HG03442 (cell line): ENCODE results near the gene DHX32.
"Not testable (repeated sequence)": the region's sequence is repeated elsewhere in the genome, so short reads cannot be mapped to it uniquely, and the experiment has no call there.

ENCODE experiments used
- ATAC-seq: cut with Tn5 transposase; IDR thresholded peaks from one replicate; pipeline ENCODE4 v1.9.1; 2021; ENCODE audit warnings: mild to moderate bottlenecking, moderate library complexity; ENCODE audit not compliant: unreplicated experiment

DHX32 gene, protein sequence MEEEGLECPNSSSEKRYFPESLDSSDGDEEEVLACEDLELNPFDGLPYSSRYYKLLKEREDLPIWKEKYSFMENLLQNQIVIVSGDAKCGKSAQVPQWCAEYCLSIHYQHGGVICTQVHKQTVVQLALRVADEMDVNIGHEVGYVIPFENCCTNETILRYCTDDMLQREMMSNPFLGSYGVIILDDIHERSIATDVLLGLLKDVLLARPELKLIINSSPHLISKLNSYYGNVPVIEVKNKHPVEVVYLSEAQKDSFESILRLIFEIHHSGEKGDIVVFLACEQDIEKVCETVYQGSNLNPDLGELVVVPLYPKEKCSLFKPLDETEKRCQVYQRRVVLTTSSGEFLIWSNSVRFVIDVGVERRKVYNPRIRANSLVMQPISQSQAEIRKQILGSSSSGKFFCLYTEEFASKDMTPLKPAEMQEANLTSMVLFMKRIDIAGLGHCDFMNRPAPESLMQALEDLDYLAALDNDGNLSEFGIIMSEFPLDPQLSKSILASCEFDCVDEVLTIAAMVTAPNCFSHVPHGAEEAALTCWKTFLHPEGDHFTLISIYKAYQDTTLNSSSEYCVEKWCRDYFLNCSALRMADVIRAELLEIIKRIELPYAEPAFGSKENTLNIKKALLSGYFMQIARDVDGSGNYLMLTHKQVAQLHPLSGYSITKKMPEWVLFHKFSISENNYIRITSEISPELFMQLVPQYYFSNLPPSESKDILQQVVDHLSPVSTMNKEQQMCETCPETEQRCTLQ

DNA sequence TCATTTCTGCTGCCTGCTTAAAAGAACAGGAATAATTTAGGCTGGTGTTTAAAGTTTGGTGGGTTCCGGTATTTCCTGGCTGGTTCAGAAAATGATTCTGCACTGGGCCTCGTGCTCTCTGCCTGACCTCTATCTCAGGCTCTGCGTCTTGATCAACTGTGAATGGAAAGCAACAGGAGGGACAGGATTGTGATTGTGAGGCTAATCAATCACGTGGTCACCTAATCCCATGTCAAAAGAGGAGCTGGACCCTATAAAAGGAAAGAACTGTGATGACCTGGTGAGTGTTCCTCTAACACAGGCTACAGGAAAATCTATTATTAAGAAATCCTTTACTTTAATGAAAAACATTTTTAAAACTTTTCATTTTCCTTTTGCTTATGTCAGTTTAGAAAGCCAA, at the start of gene DHX32:
Gene DHX32 (minus strand): TSS at position 101 of the 400 bp plus-strand sequence. CDS start 468 bp downstream, outside the sequence.
- no peak for ATAC-seq

- no peak for ATAC-seq
These were observed 48.5 kb upstream of the DHX32 start for GRCh38 chr10:125929618-125930017.

DNA sequence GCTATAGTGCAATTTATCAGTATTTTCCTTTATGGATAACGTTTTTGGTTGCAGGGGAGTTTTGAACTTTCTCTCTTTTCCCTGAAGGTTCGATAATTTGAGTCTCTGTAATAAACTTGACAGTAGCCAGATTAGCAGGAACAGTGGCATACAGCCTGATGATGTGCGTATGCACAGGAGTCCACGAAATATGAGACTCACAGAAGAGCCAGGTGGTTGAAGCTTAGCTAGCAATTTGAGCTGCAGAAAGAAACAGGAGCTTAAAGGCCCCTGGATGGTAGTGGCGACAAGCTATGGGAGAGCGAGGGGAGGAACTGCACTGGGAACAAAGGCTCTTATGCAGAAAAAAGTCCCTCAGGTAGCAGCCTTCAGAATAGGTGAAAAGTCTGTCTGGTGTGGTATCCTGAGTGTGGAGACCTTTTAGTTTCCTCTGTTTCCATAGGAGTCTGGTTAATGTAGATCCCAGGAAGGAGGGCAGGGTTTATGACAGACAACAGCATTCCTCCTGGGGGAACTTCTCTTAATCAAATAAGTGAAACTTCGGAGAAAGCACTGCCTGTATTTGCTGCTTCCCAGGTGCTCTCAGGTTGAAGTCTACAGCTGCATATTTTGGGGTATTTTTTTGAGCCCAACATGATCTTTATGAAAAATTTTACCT, 48.0 kb upstream of the DHX32 start:
- ATAC-seq = no peak

- not testable (repeated sequence) for ATAC-seq
These were observed 46.2 kb upstream of the DHX32 start for GRCh38 chr10:125927265-125927664.

DNA sequence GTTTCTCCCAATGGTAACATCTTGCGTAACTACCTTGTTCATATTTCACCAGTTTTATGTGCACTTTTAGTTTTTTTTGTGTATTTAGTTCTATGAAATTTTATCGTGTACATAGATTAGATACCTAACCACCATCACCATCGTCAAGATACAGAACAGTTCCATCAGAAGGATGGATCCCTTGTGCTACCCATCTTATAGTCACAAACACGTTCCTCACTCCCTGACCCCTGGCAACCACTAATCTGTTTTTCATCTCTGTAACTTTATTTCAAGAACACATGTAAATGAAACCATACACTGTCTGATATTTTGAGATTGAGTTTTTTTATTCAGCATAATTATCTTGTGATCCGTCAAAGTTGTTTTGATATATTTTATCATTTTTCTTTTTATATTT, 45.2 kb upstream of the DHX32 start:
- ATAC-seq = no peak

- ATAC-seq = no peak
These were observed 44.3 kb upstream of the DHX32 start for GRCh38 chr10:125925262-125925834.

DNA sequence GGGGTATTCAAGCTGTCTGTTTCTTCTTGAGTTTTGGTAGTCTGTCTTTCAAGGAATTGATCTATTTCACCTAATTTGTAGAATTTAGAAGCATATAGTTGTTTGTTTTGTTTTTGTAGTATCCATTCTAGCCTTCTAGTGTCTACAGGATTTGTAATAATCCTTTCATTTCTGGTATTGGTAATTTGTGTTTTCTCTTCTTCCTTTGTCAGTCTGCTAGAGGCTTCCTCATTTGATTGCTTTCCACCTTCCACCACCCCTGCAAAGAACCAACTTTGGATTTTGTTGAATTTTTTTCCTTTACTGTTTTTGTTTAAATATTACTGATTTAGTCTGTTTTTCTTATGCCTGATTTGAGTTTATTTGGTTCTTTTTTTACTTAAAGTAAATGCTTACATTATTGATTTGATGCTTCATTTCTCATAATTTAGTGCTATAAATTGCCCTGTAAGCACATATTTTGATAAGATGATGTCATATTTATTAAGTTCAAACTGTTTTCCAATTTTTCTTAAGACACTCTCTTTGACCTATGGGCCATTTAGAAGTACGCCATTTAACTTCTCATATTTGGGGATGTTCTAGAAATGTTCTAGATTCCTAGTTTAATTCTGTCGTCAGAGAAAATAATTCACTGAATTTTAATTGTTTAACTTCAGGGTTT, 40.7 kb upstream of the DHX32 start:
- not testable (repeated sequence) for ATAC-seq

GRCh38 chr10:125917704-125918361, 36.7 kb upstream of the DHX32 start:
- ATAC-seq = not testable (repeated sequence)

DNA sequence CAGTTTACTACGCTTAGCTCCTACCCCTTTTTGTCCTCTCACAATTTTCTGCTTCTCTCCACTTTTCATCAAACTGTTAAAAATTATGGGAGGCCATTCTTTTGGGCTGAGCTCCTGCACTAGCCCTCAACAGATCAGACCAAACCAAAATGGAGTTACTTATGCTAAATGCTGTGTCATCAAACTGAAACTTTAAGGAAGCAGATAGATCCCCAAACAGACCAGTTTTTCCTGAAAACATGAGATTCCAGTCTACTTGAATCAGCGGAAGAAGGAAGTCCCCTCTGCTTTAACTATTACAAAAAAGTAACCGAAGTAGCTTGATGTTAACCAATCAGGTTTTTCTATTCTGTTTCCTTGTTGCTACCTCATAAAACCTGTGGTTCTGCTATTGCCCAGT, 35.9 kb upstream of the DHX32 start:
- no peak for ATAC-seq

GRCh38 chr10:125913277-125913676, 32.2 kb upstream of the DHX32 start:
- not testable (repeated sequence) for ATAC-seq

DNA sequence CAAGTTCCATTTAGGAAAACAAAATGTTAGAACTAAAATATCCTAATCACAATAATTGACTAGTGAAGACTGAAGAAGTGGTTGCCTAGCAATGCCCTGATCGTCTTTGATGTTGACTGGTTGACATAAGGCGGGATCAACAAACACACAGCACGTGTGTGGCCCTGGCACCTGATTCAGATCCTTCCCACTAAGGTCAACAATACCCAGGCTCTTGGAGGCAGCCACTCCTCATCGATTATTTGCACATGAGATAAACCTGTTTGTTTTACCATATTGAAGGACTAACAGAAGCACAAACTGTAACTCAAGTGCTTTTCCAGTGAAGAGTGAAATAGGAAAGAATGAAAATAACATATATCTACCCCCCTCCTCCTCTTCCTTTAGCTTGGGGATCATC, 30.9 kb upstream of the DHX32 start:
- no peak for ATAC-seq

DNA sequence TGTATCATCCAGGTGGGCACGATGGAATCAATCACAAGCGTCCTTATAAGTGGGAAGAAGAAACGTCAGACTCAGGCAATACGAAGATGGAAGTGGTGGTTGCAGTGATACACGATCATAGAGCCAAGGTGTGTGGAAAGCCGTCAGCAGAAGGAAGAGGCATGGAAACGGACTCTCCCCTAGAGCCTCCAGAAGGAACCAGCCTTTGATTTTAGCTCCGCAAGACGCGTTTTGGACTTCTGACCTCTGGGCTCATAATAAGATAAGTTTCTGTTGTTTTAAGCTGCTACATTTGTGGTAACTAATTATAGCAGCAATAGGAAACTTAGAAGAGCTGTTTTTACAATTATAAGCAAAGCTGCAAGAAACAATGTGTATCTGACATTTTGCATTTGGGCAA, 30.1 kb upstream of the DHX32 start:
- ATAC-seq = no peak

GRCh38 chr10:125909491-125909890, 28.4 kb upstream of the DHX32 start:
- ATAC-seq = not testable (repeated sequence)

DNA sequence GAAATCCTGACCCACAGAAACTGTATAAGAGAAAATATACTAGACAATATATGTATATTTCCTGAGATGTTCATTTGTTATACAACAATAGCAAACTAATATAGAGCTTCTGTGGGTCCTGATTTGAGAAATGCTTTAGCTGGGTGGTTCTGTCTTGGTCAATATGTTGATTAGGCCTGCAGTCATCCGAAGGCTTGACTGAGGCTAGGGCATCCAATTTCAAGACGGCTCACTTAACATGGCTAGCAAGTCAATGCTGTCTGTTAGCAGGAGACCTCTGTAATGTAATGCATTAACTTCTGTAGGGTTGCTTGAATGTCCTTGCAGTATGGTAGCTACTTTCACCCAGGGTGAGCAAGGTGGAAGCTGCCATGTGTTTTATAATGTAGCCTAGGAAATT, 27.7 kb upstream of the DHX32 start:
- not testable (repeated sequence) for ATAC-seq

DNA sequence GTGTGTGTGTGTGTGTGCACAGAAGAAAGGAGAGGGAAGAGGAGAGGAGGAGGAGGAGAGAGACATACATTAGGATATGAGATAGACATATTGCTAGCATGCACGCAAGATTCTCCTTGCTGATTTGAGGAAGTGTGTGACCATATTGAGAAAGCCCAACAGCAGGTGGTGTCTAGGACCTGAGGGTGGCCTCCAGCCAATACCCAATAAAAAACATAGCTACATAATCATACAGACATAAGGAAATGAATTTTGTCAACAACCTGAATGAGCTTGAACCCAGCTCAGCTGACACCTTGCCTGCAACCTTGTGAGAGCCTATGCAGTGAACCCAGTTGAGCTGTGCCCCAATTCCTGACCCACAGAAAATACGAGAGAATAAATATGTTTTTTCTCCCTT, 26.5 kb upstream of the DHX32 start:
- ATAC-seq = not testable (repeated sequence)

- not testable (repeated sequence) for ATAC-seq
These were observed 24.2 kb upstream of the DHX32 start for GRCh38 chr10:125905069-125905994.

DNA sequence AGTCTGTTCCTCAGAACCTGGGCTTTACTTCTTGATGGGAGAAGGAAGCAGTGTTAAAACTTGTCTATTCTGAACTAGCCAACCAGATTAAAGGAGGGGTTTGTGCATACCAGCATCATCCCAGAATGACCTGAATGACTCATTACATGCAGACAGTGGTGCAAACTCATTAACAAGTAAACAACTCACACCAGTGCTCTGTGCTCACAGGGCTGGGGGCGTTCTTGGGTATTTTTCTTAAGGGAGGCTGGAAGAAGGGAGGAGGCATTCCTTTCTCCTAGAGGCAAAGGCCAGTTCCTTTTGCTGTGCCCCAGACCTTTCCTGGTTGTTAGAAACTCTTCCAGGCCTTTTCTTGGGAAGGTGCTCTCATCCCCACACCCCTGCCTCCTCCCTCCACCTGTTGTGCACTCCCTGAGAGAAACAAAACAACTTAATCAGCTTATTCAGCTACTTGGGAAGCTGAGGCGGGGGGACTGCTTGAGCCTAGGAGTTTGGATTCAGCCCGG, 22.1 kb upstream of the DHX32 start:
- not testable (repeated sequence) for ATAC-seq

- not testable (repeated sequence) for ATAC-seq
These were observed 19.9 kb upstream of the DHX32 start for GRCh38 chr10:125900963-125901362.

DNA sequence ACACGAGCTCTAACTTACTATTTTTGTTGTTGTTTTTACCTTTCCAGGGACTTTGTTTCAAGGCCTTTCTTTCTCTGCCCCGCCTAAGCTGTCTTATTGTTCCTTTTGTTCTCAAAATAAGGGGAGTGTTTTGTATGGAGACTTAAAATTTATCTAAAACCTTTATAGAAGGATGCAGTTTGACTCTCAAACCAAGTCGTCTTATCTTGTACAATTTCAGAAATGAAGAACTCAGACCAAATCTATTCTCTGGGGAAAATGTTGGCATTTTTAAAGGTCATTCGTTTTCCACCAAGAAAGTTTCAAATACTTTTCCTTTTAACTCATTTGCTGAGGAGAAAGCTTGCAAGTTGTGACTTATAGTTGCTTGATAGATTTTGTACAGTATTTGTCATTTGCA, 16.2 kb upstream of the DHX32 start:
- not testable (repeated sequence) for ATAC-seq
